OCI-LY1 (cell line): ENCODE data around the gene CREB3L2.

ENCODE experiments used
- H2AFZ ChIP-seq: fragments of 200-600 bp; sonication (generic), shearing (Covaris generic); 2 replicates; pipeline ENCODE4 v1.6.0; 2014; ENCODE audit warnings: antibody characterized with exemption, mild to moderate bottlenecking, low read length
- H3F3A ChIP-seq: fragments of 200-600 bp; sonication (generic), shearing (Covaris generic); 2 replicates; pipeline ENCODE4 v1.6.0; 2014; ENCODE audit warnings: mild to moderate bottlenecking, antibody characterized with exemption, low read length, moderate library complexity; ENCODE audit not compliant: insufficient read depth
- H3K27ac ChIP-seq: fragments of 200-600 bp; sonication (generic); 2 replicates; pipeline ENCODE4 v1.5.1; 2014; ENCODE audit warnings: low read length, mixed run types, mild to moderate bottlenecking, low read depth; ENCODE audit not compliant: poor library complexity, severe bottlenecking
- H3K27me3 ChIP-seq: fragments of 200-600 bp; sonication (generic); 2 replicates; pipeline ENCODE4 v1.6.0; 2014; ENCODE audit warnings: antibody characterized with exemption, mild to moderate bottlenecking, low read length, moderate library complexity; ENCODE audit not compliant: insufficient read depth
- H3K36me3 ChIP-seq: fragments of 200-600 bp; sonication (generic); 2 replicates; pipeline ENCODE4 v1.6.1; 2014; ENCODE audit warnings: mild to moderate bottlenecking, antibody characterized with exemption, low read length, moderate library complexity, mixed read lengths; ENCODE audit not compliant: insufficient read depth
- H3K4me1 ChIP-seq: fragments of 200-600 bp; sonication (generic); 2 replicates; pipeline ENCODE4 v1.5.1; 2014; ENCODE audit warnings: mild to moderate bottlenecking, low read length, moderate library complexity; ENCODE audit not compliant: insufficient read depth, severe bottlenecking
- H3K4me2 ChIP-seq: fragments of 200-600 bp; sonication (generic), shearing (Covaris generic); 2 replicates; pipeline ENCODE4 v1.6.1; 2014; ENCODE audit warnings: low read length
- H3K4me3 ChIP-seq: fragments of 200-600 bp; sonication (generic); 2 replicates; pipeline ENCODE4 v1.5.1; 2014; ENCODE audit warnings: low read length, low read depth, mild to moderate bottlenecking, mixed read lengths; ENCODE audit not compliant: poor library complexity, severe bottlenecking
- H3K79me2 ChIP-seq: fragments of 200-600 bp; shearing (Covaris generic); 2 replicates; pipeline ENCODE4 v1.6.1; 2016; ENCODE audit warnings: mixed run types, low read length, mixed read lengths; ENCODE audit not compliant: insufficient read depth
- H3K9ac ChIP-seq: fragments of 200-600 bp; sonication (generic), shearing (Covaris generic); 2 replicates; pipeline ENCODE4 v1.6.1; 2014; ENCODE audit warnings: mild to moderate bottlenecking, low read length, mixed read lengths
- H3K9me2 ChIP-seq: fragments of 200-600 bp; sonication (generic), shearing (Covaris generic); 2 replicates; pipeline ENCODE4 v1.6.1; 2014; ENCODE audit warnings: low read depth, mild to moderate bottlenecking, low read length, mixed read lengths
- H3K9me3 ChIP-seq: fragments of 200-600 bp; shearing (Covaris generic); 2 replicates; pipeline ENCODE4 v1.6.1; 2014; ENCODE audit warnings: low read length, mixed read lengths
- H4K20me1 ChIP-seq: fragments of 200-600 bp; sonication (generic), shearing (Covaris generic); 2 replicates; pipeline ENCODE4 v1.6.0; 2016; ENCODE audit warnings: mild to moderate bottlenecking, low read length; ENCODE audit not compliant: insufficient read depth
- EZH2 ChIP-seq: fragments of 200-600 bp; sonication (generic), shearing (Covaris generic); IDR thresholded peaks from 2 replicates; pipeline ENCODE4 v1.8.0; 2017; ENCODE audit warnings: borderline replicate concordance, mixed run types, mild to moderate bottlenecking, antibody characterized with exemption, low read length, moderate library complexity, mixed read lengths
- TF ChIP-seq, protein P1 (sequence below): fragments of 200-600 bp; sonication (generic), shearing (Covaris generic); IDR thresholded peaks from 2 replicates; pipeline ENCODE4 v1.5.1; 2017; ENCODE audit warnings: mild to moderate bottlenecking, antibody characterized with exemption, low read length, moderate library complexity, mixed read lengths

Gene CREB3L2

GRCh38 chr7:137852108-137852507, 149.8 kb downstream of the CREB3L2 start:
- no peak overlapping the region for H3K27ac ChIP-seq
- no peaks in the 10 kb centered on the region for H3K9me2 ChIP-seq
- H3K36me3 ChIP-seq = no peaks in the 10 kb centered on the region

GRCh38 chr7:137850972-137851945, 150.6 kb downstream of the CREB3L2 start:
- H3K4me3 ChIP-seq = no peak overlapping the region
- H3K36me3 ChIP-seq = no peaks in the 10 kb centered on the region
- no peaks in the 10 kb centered on the region for H3K9me2 ChIP-seq
- H3K4me1 ChIP-seq = no peaks in the 10 kb centered on the region
- H3K27me3 ChIP-seq = no peaks in the 10 kb centered on the region
- no peak overlapping the region for H3K27ac ChIP-seq
- TF ChIP-seq, protein P1, sequence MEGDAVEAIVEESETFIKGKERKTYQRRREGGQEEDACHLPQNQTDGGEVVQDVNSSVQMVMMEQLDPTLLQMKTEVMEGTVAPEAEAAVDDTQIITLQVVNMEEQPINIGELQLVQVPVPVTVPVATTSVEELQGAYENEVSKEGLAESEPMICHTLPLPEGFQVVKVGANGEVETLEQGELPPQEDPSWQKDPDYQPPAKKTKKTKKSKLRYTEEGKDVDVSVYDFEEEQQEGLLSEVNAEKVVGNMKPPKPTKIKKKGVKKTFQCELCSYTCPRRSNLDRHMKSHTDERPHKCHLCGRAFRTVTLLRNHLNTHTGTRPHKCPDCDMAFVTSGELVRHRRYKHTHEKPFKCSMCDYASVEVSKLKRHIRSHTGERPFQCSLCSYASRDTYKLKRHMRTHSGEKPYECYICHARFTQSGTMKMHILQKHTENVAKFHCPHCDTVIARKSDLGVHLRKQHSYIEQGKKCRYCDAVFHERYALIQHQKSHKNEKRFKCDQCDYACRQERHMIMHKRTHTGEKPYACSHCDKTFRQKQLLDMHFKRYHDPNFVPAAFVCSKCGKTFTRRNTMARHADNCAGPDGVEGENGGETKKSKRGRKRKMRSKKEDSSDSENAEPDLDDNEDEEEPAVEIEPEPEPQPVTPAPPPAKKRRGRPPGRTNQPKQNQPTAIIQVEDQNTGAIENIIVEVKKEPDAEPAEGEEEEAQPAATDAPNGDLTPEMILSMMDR = no peak
- TF ChIP-seq EZH2 = no peak
- H4K20me1 ChIP-seq = no peaks in the 10 kb centered on the region
- no peaks in the 10 kb centered on the region for H3K79me2 ChIP-seq
- H3F3A ChIP-seq = no peaks in the 10 kb centered on the region
- H3K4me2 ChIP-seq = no peak overlapping the region
- H3K9ac ChIP-seq = no peak overlapping the region
- no peak overlapping the region for H2AFZ ChIP-seq
- no peaks in the 10 kb centered on the region for H3K9me3 ChIP-seq

More at GRCh38 chr7:137852108-137852507, 149.8 kb downstream of the CREB3L2 start:
- H4K20me1 ChIP-seq = no peaks in the 10 kb centered on the region
- H3K4me3 ChIP-seq = no peak overlapping the region
- no peaks in the 10 kb centered on the region for H3K4me1 ChIP-seq
- H3K27me3 ChIP-seq = no peaks in the 10 kb centered on the region
- no peaks in the 10 kb centered on the region for H3F3A ChIP-seq
- H2AFZ ChIP-seq = no peak overlapping the region
- H3K79me2 ChIP-seq = no peaks in the 10 kb centered on the region
- no peak overlapping the region for H3K4me2 ChIP-seq
- no peaks in the 10 kb centered on the region for H3K9me3 ChIP-seq
- no peak for TF ChIP-seq EZH2
- TF ChIP-seq, protein P1 = no peak
- no peak overlapping the region for H3K9ac ChIP-seq

DNA sequence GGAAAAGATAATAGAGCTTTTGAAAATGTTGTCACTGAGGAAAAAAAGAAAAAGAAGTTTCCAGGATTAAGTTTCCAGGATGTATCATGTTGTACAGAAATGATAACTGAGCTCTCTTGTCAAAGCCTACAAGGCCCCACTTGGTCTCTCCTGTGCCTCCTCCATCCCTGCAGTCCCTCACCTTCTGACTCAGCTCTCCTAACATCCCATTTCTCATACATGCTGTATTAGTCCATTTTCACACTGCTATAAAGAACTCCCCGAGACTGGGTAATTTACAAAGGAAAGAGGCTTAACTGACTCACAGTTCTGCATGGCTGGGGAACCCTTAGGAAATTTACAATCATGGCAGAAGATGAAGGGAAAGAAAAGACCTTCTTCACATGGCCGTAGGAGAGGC, 151.3 kb downstream of the CREB3L2 start:
- no peaks in the 10 kb centered on the region for H3K4me1 ChIP-seq
- no peaks in the 10 kb centered on the region for H3K79me2 ChIP-seq
- H3K36me3 ChIP-seq = no peaks in the 10 kb centered on the region
- no peaks in the 10 kb centered on the region for H3K9me3 ChIP-seq
- no peaks in the 10 kb centered on the region for H4K20me1 ChIP-seq
- no peaks in the 10 kb centered on the region for H3F3A ChIP-seq
- no peak for TF ChIP-seq EZH2
- TF ChIP-seq, protein P1 = no peak
- no peaks in the 10 kb centered on the region for H3K9me2 ChIP-seq
- no peak overlapping the region for H3K4me3 ChIP-seq
- H3K27ac ChIP-seq = no peak overlapping the region
- no peak overlapping the region for H3K9ac ChIP-seq
- H3K4me2 ChIP-seq = no peak overlapping the region
- H2AFZ ChIP-seq = no peak overlapping the region
- H3K27me3 ChIP-seq = no peaks in the 10 kb centered on the region
